Measurements from ENCODE around the gene HTR2C. TPM values are rescaled to one million over a fixed set of nuclear protein-coding genes. Genes with fewer than 3 reads are reported as not detected.

The HTR2C gene
- total and polyA plus RNA-seq, 2 donors (not counting 1 experiment from before 2014, with no cell fraction given) = not detected

DNA sequence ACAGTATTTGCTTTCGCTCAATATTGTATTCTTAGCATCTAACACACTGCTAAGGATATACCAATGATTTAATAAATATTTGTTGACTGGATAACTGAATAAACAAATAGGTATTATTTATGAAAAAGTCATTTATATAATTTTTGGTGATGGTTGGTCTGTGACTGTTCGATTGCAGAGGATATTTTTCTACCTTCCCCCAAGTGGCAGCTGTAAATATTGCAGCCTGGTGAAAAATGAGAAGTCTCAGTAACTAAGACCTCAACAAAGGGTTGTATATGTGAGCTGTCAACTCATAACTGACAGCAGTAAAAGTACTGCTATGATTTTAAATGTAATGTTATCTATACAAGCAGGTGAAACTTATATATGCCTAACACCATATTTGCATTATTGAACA, 36.0 kb downstream of the HTR2C start:
- no peak overlapping the region for H3K4me2 ChIP-seq (replicated peaks; ENCODE audit: low read depth, low read length, poor library complexity, severe bottlenecking)
- no peak overlapping the region for H3K4me3 ChIP-seq (ENCODE audit: control extremely low read depth in 1 of 5, extremely low read depth in 1 of 5, insufficient read depth in 1 of 5, low read depth in 2 of 5, low read length in 4 of 5)
- H2AFZ ChIP-seq (ENCODE audit: insufficient read depth, low read depth, low read length, poor library complexity, severe bottlenecking) = no peak overlapping the region
- TF ChIP-seq EZH2 (IDR thresholded peaks at IDR 0.05; ENCODE audit: borderline replicate concordance, insufficient read depth, low read depth, low read length, poor library complexity, severe bottlenecking) = no peak
- TF ChIP-seq CTCF (IDR thresholded peaks at IDR 0.05) = no peak
- Mint-ChIP-seq H3K4me1 (no peaks in the 10 kb centered on the region), H3K27ac (no peak overlapping the region), H3K4me3 (no peak overlapping the region), H3K9me3 (ENCODE audit: insufficient read depth) (no peaks in the 10 kb centered on the region), H3K27me3 (no peaks in the 10 kb centered on the region)
- intact Hi-C loops (cut with micrococcal nuclease) = no loop called here
- no peaks in the 10 kb centered on the region for H4K20me1 ChIP-seq (ENCODE audit: control insufficient read depth, insufficient read depth, low read length, poor library complexity, severe bottlenecking)
- DNase-seq = no peak
- no peak for ATAC-seq (ENCODE audit: low read depth)
- no peaks in the 10 kb centered on the region for H3K4me1 ChIP-seq (ENCODE audit: control insufficient read depth in 2 of 2, insufficient read depth in 2 of 2, low read length in 2 of 2)
- ChIA-PET POLR2A (no interaction called here), CTCF (no interaction called here)
- no peaks in the 10 kb centered on the region for H3K79me2 ChIP-seq (ENCODE audit: control insufficient read depth, insufficient read depth, low read length)
- no peak overlapping the region for H3K9ac ChIP-seq (ENCODE audit: low read length)
- H3K27ac ChIP-seq (ENCODE audit: low read length in 2 of 2) = no peak overlapping the region
- no peaks in the 10 kb centered on the region for H3K27me3 ChIP-seq (replicated peaks in 1 of 4; ENCODE audit: control extremely low read depth in 1 of 4, control insufficient read depth in 3 of 4, insufficient read depth in 4 of 4, low read length in 3 of 4)
- no peaks in the 10 kb centered on the region for H3K9me3 ChIP-seq (ENCODE audit: control extremely low read depth in 1 of 3, control insufficient read depth in 2 of 3, insufficient read depth in 1 of 3, low read length in 2 of 3)
- no peaks in the 10 kb centered on the region for H3K36me3 ChIP-seq (replicated peaks in 1 of 2; ENCODE audit: control extremely low read depth in 1 of 2, control insufficient read depth in 1 of 2, extremely low read depth in 1 of 2, insufficient read depth in 2 of 2, low read length in 1 of 2)
- WGBS (ENCODE audit: insufficient coverage) = no CpG with 5 or more reads among the region's 2 CpGs

DNA sequence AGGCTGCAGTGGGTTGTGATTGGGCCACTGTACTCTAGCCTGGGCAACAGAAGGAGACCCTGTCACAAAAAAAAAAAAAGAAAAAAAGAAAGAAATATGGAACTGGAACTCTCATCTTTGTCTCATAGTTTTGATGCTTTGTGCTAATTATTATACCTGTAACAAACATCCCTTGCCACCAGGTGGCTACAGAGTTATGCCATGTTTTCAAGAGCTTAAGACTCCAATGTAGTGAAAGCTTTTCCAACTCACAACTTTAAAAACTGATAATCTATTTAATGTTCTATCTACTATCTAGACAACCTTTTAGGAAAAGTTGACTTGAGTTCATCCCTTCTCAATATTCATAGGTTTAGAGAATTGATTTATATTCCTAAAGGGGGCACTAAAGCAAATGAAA, 42.4 kb downstream of the HTR2C start:
- Histone ChIP-seq H3K4me1 (ENCODE audit: control insufficient read depth in 2 of 2, insufficient read depth in 2 of 2, low read length in 2 of 2) (no peaks in the 10 kb centered on the region), H3K79me2 (ENCODE audit: control insufficient read depth, insufficient read depth, low read length) (no peaks in the 10 kb centered on the region), H3K9ac (ENCODE audit: low read length) (no peak overlapping the region), H2AFZ (ENCODE audit: insufficient read depth, low read depth, low read length, poor library complexity, severe bottlenecking) (no peak overlapping the region), H4K20me1 (ENCODE audit: control insufficient read depth, insufficient read depth, low read length, poor library complexity, severe bottlenecking) (no peaks in the 10 kb centered on the region), H3K4me2 (replicated peaks; ENCODE audit: low read depth, low read length, poor library complexity, severe bottlenecking) (no peak overlapping the region), H3K9me3 (ENCODE audit: control extremely low read depth in 1 of 3, control insufficient read depth in 2 of 3, insufficient read depth in 1 of 3, low read length in 2 of 3) (no peaks in the 10 kb centered on the region), H3K36me3 (replicated peaks in 1 of 2; ENCODE audit: control extremely low read depth in 1 of 2, control insufficient read depth in 1 of 2, extremely low read depth in 1 of 2, insufficient read depth in 2 of 2, low read length in 1 of 2) (no peaks in the 10 kb centered on the region), H3K27me3 (replicated peaks in 1 of 4; ENCODE audit: control extremely low read depth in 1 of 4, control insufficient read depth in 3 of 4, insufficient read depth in 4 of 4, low read length in 3 of 4) (no peaks in the 10 kb centered on the region), H3K27ac (ENCODE audit: low read length in 2 of 2) (no peak overlapping the region), H3K4me3 (ENCODE audit: control extremely low read depth in 1 of 5, extremely low read depth in 1 of 5, insufficient read depth in 1 of 5, low read depth in 2 of 5, low read length in 4 of 5) (no peak overlapping the region)
- POLR2A ChIA-PET = no interaction called here
- Mint-ChIP-seq H3K4me3 (no peak overlapping the region), H3K9me3 (ENCODE audit: insufficient read depth) (no peaks in the 10 kb centered on the region), H3K27ac (no peak overlapping the region), H3K27me3 (no peaks in the 10 kb centered on the region), H3K4me1 (no peaks in the 10 kb centered on the region)
- no peak for DNase-seq
- TF ChIP-seq EZH2 (IDR thresholded peaks at IDR 0.05; ENCODE audit: borderline replicate concordance, insufficient read depth, low read depth, low read length, poor library complexity, severe bottlenecking) (no peak), CTCF (IDR thresholded peaks at IDR 0.05) (no peak)
- intact Hi-C loops (cut with micrococcal nuclease) = no loop called here
- no peak for ATAC-seq (ENCODE audit: low read depth)
- CTCF ChIA-PET = no interaction called here
